D721Med (cell line): ENCODE results near the gene PZP.

ENCODE experiments used
- DNase-seq: peaks from one replicate; pipeline ENCODE4 v3.0.0; 2011; ENCODE audit warnings: low spot score; ENCODE audit not compliant: insufficient read length
- FAIRE-seq: peaks from 2 replicates; lab custom pipeline; 2011; peaks lifted over from hg19 to GRCh38; lab: Jason Lieb, UNC
- TF ChIP-seq, protein P1 (sequence below): IDR thresholded peaks from 2 replicates; pipeline ENCODE4 v1.5.1; 2012; ENCODE audit warnings: mild to moderate bottlenecking, control low read depth; ENCODE audit not compliant: insufficient read depth; ENCODE audit errors: missing control alignments

The PZP gene

DNA sequence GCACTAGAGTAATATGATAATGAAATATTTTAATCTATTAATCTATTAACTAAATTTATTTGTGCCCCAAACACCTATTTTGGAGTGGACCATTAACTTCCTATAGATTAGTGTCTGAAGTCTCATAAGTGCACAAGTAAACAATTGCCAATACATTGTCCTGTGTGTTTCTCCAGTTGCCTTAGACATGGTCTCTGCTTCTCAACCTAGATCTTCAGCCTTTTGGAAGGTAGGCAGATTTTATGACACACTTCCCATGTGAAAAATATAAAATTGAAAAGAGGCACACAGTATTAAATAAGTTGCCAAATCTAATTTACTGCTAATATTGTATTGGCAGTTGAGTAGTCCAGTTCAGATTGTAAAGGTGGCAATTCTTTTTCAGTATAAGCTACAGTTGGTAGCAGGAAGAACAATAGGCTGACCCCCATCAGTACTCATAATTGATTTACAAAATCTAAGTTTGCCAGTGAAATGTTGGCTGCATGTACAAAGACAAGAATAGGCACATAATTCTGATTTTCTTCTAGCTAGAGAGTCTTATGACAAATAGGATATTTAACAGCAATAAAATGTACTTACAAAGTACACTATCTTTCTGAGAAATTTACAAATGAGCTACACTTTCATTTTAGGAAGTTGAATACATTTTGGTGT, 103.3 kb downstream of the PZP start:
- DNase-seq (no peak), FAIRE-seq (no peak)
- TF ChIP-seq, protein P1, sequence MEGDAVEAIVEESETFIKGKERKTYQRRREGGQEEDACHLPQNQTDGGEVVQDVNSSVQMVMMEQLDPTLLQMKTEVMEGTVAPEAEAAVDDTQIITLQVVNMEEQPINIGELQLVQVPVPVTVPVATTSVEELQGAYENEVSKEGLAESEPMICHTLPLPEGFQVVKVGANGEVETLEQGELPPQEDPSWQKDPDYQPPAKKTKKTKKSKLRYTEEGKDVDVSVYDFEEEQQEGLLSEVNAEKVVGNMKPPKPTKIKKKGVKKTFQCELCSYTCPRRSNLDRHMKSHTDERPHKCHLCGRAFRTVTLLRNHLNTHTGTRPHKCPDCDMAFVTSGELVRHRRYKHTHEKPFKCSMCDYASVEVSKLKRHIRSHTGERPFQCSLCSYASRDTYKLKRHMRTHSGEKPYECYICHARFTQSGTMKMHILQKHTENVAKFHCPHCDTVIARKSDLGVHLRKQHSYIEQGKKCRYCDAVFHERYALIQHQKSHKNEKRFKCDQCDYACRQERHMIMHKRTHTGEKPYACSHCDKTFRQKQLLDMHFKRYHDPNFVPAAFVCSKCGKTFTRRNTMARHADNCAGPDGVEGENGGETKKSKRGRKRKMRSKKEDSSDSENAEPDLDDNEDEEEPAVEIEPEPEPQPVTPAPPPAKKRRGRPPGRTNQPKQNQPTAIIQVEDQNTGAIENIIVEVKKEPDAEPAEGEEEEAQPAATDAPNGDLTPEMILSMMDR, result no peak

- DNase-seq (no peak), FAIRE-seq (no peak)
- TF ChIP-seq, protein P1, result no peak
Observed at GRCh38 chr12:9104087-9104486, 104.1 kb downstream of the PZP start.

DNA sequence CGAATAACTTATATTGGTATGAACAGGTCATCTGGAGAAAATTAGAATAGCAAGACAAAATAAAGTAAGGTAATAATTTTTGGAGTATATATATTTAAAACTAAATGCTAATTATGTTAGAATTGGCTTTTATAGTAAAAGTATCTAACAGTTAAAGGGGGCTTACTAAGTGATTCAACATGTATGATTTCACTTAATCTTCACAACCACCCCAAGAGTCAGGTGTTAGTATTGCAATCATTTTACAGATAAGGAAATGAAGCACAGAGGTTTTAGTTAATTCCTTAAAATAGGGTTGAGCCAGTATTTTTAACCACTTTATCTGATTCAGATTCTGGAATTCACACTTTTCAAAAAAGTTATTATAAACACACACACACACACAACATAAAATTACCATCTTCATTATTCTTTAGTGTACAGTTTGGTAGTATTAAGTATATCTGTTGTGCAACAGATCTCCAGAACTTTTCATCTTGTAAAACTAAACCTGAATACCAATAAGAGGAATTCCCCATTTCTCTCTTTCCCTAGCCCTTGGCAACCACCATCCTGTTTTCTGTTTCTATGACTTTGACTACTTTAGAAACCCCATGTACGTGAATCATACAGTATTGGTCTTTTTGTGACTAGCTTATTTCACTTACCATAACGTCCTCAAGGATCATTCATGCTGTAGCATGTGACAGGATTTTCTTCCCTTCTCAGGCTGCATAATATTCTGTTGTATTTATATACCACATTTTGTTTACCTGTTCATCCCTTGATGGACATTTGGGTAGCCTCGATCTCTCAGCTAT, 104.9 kb downstream of the PZP start:
- FAIRE-seq, result no peak
- no peak for DNase-seq
- TF ChIP-seq, protein P1, result no peak

DNA sequence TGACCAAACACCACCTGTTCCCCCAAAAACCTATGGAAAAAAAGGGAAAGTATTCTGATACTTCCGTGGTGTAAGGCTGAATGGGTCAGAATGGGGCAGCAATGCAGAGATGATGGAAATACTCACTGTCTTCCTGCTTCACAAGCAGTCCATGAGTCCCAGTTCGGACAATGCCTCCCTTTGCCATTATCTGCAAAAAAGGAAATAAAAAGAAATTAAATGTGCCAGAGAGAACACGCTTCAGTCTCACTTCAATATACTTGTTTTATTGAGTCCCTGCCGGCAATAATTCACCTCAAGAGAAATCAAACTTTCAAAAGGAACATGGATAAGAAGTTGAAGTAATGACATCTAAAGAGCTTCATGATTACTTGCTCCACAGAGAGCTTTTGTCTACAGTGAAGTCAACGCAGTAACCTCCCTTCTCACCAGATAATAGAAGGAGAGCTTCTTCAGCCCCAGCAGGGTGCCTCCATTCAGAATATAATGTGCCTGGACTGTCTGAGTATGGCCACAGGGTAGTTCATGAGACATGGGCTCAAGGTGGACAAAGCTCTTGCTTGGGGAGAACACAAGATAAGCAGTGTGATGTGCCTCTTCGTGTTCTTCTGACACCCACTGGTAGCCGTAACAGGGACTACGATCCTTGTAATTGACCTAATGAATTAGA, 107.0 kb downstream of the PZP start:
- DNase-seq (no peak), FAIRE-seq (no peak)
- TF ChIP-seq, protein P1, result no peak

GRCh38 chr12:9099552-9100190, 108.5 kb downstream of the PZP start:
- no peak for FAIRE-seq
- TF ChIP-seq, protein P1, result no peak
- DNase-seq, result no peak
